ENCODE results near the gene HIPK1.

GRCh38 chr1:114008993-114009392 is 79.9 kb downstream of the HIPK1 start:
- no peak for TF ChIP-seq POLR2A (IDR thresholded peaks at IDR 0.05)
- no peak for TF ChIP-seq CTCF (IDR thresholded peaks at IDR 0.05)
- TF ChIP-seq POLR2AphosphoS5 (IDR thresholded peaks at IDR 0.05; ENCODE audit: insufficient read depth in 1 of 2, low read depth in 1 of 2) = no peak

Measured in vagina (tissue), 2 donors.